ENCODE results near the gene RAD9B. TPM values are rescaled to one million over a fixed set of nuclear protein-coding genes. Genes with fewer than 3 reads are reported as not detected.
"Not testable (repeated sequence)": the region's sequence is repeated elsewhere in the genome, so short reads cannot be mapped to it uniquely, and the experiment has no call there.

RAD9B gene
- polyA plus RNA-seq: 1 to 10 TPM in 1 of 3 donors, under 1 TPM in 1, not detected in 1; 0.93 to 1.0 TPM

DNA sequence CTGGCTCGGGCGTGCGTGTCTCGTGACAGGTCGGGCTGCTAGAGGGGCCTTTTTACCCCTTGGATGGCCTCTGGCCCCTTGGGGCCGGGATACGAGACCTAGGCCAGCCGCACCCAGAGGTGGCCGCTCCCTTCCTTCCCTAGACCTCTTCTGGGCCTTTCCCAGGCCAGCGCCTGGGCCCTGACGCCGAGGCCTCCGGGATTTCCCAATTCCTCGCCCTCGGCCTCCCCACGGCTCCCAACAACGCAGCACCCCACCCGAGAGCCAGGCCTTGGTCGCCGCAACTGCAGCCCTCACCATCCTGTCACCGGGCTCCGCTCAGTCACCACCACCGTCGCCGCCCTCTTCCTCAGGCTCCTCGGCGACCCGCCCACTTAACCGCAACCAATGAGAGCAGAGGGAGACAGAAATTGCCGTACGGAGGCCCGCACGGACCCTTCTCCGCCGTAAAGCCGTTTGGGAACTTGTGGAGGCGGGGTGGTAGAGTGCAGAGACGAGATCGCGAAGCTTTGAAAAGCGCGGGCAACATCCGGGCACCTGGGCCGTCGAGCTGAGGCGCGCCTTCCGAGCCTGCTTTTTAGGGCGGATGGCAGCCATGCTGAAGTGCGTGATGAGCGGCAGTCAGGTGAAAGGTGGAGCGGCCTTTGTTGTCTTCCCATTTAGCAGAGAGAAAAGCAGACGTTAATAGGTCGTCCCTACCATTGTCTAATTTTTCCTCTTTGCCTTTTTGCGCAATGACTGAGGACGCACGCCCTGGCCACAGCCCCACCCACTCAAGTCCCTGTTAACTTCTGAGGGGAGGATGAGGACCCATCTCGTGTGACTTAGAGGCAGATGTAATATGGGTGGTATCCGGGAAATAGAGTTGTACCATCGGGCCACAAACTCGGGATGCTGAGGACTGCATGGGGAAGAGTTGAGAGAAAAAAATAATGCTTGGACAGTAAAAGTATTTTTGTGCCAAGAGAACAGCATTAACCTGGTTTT is at the start of gene RAD9B, which contains the start of gene VPS29:
TSS of gene RAD9B (plus strand) at position 580 of the 987 bp plus-strand sequence. CDS start at position 587, 7 bp downstream.
TSS of gene VPS29 (minus strand) at position 360 of the 987 bp plus-strand sequence. CDS start at position 300, 60 bp downstream.
- peak within 1 kb of the TSS; percentile 93 to 98 (median 98) for H3K4me3 Mint-ChIP-seq
- H3K36me3 Mint-ChIP-seq: no peaks in the 10 kb centered on the region
- peaks cover 13 to 14% (median 14%) of the 10 kb centered on the region in 3 donors for H3K27me3 Mint-ChIP-seq (ENCODE audit: low read depth in 3 of 3)
- peak; percentile 99 to 100 (median 99) for DNase-seq
- no peaks in the 10 kb centered on the region for H3K9me3 Mint-ChIP-seq
- H3K4me1 Mint-ChIP-seq: peaks cover 36 to 45% of the 10 kb centered on the region in 2 donors
- peak within 1 kb of the TSS; percentile 90 to 99 (median 96) for H3K27ac Mint-ChIP-seq

DNA sequence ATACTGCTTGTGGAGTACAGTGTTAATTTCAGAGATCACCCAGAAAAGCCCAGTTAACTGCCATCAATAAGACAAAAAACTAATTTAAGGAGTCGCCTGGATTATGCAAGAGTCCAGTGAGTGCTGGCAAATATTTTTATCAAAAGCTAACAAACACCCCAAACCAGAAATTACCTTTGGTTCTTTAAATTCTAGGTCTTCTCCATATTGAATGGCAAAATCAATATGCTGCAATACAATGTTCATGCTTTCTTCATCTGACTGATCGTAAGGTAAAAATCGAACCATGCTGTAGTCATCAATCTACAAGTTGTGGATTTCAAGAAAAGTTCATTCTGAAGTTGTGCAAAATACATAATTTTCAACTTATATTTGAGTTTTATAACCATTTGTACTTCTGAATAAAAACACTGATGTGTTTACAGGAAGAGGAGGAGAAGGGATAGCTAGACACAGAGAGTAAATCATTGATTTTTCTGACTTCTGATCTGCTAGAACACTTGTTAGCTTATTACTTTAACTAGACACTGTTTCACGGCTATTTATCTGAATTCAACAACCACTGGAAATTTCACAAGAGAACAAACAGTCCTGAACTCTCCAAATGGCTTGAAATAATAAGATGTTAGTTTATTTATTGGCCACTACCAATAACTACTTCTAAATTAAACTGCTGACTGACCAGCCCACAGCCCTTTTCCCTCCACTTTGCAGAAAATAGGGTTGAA is 48.4 kb upstream of the RAD9B start:
- peaks cover under 1 to 14% (median 12%) of the 10 kb centered on the region in 3 donors for H3K36me3 Mint-ChIP-seq
- no peak overlapping the region for H3K27ac Mint-ChIP-seq
- no peak for DNase-seq
- no peak overlapping the region for H3K4me3 Mint-ChIP-seq
- peaks cover 20 to 27% of the 10 kb centered on the region in 2 donors for H3K4me1 Mint-ChIP-seq
- no peaks in the 10 kb centered on the region for H3K9me3 Mint-ChIP-seq
- peaks cover 0 to 21% (median 8%) of the 10 kb centered on the region in 3 donors for H3K27me3 Mint-ChIP-seq (ENCODE audit: low read depth in 3 of 3)

GRCh38 chr12:110458756-110459155 is 43.4 kb upstream of the RAD9B start:
- no peaks in the 10 kb centered on the region for H3K9me3 Mint-ChIP-seq
- no peaks in the 10 kb centered on the region for H3K27me3 Mint-ChIP-seq (ENCODE audit: low read depth in 3 of 3)
- peaks cover 2 to 4% of the 10 kb centered on the region in 2 donors for H3K4me1 Mint-ChIP-seq
- no peak overlapping the region for H3K27ac Mint-ChIP-seq
- H3K36me3 Mint-ChIP-seq: peaks cover 8 to 15% (median 11%) of the 10 kb centered on the region in 3 donors
- H3K4me3 Mint-ChIP-seq: no peak overlapping the region
- DNase-seq: no peak

GRCh38 chr12:110461189-110461588 is 40.9 kb upstream of the RAD9B start:
- H3K36me3 Mint-ChIP-seq: peaks cover 11 to 13% (median 12%) of the 10 kb centered on the region in 3 donors
- peaks cover 8 to 11% of the 10 kb centered on the region in 2 donors for H3K4me1 Mint-ChIP-seq
- H3K27ac Mint-ChIP-seq; H3K27me3 Mint-ChIP-seq (ENCODE audit: low read depth in 3 of 3); DNase-seq; H3K9me3 Mint-ChIP-seq; H3K4me3 Mint-ChIP-seq: not testable (repeated sequence)

- Mint-ChIP-seq H3K4me3 (no peak overlapping the region), H3K36me3 (peaks cover 6 to 7% (median 6%) of the 10 kb centered on the region in 3 donors), H3K9me3 (no peaks in the 10 kb centered on the region), H3K4me1 (peaks cover 37 to 41% of the 10 kb centered on the region in 2 donors), H3K27me3 (ENCODE audit: low read depth in 3 of 3) (peaks cover 9 to 16% (median 11%) of the 10 kb centered on the region in 3 donors), H3K27ac (no peak overlapping the region)
- no peak for DNase-seq
Measured at GRCh38 chr12:110465024-110465423, 37.1 kb upstream of the RAD9B start.

DNA sequence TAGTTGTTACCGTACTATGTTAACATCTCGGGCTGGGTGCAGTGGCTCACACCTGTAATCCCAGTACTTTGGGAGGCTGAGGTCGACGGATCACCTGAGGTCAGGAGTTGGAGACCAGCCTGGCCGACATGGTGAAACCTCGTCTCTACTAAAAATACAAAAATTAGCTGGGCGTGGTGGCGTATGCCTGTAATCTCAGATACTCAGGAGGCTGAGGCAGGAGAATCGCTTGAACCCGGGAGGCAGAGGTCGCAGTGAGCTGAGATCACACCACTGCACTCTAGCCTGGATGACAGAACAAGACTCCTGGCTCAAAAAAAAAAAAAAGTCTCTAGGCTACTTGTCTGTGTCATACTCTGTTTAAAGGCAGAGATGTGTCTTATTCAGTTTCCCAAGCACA is 36.4 kb upstream of the RAD9B start:
- Mint-ChIP-seq H3K27me3 (ENCODE audit: low read depth in 3 of 3) (peaks cover 9 to 16% (median 11%) of the 10 kb centered on the region in 3 donors), H3K4me1 (peaks cover 37 to 42% of the 10 kb centered on the region in 2 donors)
- H3K4me3 Mint-ChIP-seq, H3K36me3 Mint-ChIP-seq, DNase-seq, H3K27ac Mint-ChIP-seq, H3K9me3 Mint-ChIP-seq: not testable (repeated sequence)

DNA sequence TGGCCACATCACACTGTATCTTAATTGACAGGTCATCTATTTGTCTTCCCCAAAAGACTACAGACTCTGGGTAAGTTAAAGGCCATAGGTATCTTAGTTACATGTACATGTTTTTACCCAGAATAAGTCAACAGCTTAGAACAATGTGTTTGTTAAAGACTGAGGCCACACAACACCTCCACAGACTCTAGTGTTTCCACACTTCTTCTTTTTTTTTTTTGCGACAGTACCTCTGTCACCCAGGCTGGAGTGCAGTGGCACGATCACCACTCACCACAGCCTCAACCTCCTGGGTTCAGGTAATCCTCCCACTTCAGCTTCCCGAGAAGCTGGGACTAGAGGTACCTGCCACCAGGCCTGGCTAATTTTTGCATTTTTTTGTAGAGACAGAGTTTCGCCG is 35.3 kb upstream of the RAD9B start:
- H3K4me3 Mint-ChIP-seq: peak overlapping the region; percentile 18 to 42 (median 23)
- H3K4me1 Mint-ChIP-seq: peaks cover 37 to 42% of the 10 kb centered on the region in 2 donors
- H3K9me3 Mint-ChIP-seq: no peaks in the 10 kb centered on the region
- H3K27me3 Mint-ChIP-seq (ENCODE audit: low read depth in 3 of 3): peaks cover 9 to 16% (median 11%) of the 10 kb centered on the region in 3 donors
- no peak overlapping the region for H3K27ac Mint-ChIP-seq
- no peak for DNase-seq
- H3K36me3 Mint-ChIP-seq: peaks cover 3 to 7% (median 4%) of the 10 kb centered on the region in 3 donors

- H3K9me3 Mint-ChIP-seq: no peaks in the 10 kb centered on the region
- H3K27ac Mint-ChIP-seq: peak overlapping the region; percentile 87 to 95 (median 94)
- H3K36me3 Mint-ChIP-seq: peaks cover 3 to 4% (median 3%) of the 10 kb centered on the region in 3 donors
- peak overlapping the region; percentile 93 to 100 (median 100) for H3K4me3 Mint-ChIP-seq
- no peak for DNase-seq
- H3K27me3 Mint-ChIP-seq (ENCODE audit: low read depth in 3 of 3): peaks cover 9 to 16% (median 11%) of the 10 kb centered on the region in 3 donors
- H3K4me1 Mint-ChIP-seq: peaks cover 35 to 38% of the 10 kb centered on the region in 2 donors
Measured at GRCh38 chr12:110467847-110468213, 34.3 kb upstream of the RAD9B start.

DNA sequence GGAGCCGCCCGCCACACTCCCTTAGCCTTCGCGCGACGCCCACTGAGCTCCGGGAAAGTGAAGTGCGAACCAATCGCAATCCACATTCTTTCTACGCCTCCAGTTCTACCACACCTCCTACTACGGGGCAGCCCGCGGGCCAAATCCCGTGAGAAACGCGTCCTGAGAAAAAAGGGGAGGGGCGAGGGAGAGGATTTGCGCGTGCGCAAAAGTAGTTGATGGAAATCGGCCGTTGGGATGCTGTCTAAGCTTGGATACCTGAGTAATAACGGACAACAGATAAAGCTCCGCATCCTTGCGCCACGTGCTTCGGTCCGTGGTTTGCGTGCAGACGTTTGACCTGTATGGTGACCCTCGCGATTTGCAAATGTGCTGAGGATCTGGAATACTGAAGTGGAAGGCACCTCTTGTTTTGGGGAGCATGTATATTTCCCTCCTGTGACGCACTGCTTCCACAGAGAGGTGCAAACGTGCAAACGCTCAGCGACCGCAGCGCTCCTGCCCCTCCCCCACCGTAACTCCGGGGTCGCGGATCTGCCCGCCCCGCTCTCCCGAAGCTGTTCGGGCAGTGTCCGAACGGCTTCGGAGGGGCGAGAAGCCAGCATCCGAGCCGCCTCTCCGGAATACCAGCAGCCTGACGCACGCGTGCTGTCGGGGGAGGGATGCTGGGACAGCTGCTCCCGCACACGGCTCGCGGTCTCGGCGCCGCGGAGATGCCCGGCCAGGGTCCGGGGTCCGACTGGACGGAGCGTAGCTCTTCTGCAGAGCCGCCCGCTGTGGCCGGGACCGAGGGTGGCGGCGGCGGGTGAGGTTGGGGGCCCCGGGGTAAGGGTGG is 33.7 kb upstream of the RAD9B start, which contains the start of the genes FAM216A and GPN3:
TSS of gene FAM216A (plus strand) at position 632 of the 835 bp plus-strand sequence. CDS start at position 663, 31 bp downstream.
TSS of gene GPN3 (minus strand) at position 44 of the 835 bp plus-strand sequence. CDS start 54 bp downstream, outside the sequence.
- Mint-ChIP-seq H3K27me3 (ENCODE audit: low read depth in 3 of 3) (peaks cover 9 to 16% (median 11%) of the 10 kb centered on the region in 3 donors), H3K4me1 (peaks cover 35 to 38% of the 10 kb centered on the region in 2 donors), H3K4me3 (peak within 1 kb of the TSS; percentile 93 to 100 (median 100)), H3K36me3 (peaks cover 3 to 4% (median 3%) of the 10 kb centered on the region in 3 donors), H3K9me3 (no peaks in the 10 kb centered on the region), H3K27ac (peak within 1 kb of the TSS; percentile 90 to 95 (median 94))
- peak; percentile 95 to 97 (median 96) for DNase-seq

GRCh38 chr12:110475426-110475825 is 26.7 kb upstream of the RAD9B start:
- H3K27me3 Mint-ChIP-seq (ENCODE audit: low read depth in 3 of 3): no peaks in the 10 kb centered on the region
- no peaks in the 10 kb centered on the region for H3K9me3 Mint-ChIP-seq
- H3K27ac Mint-ChIP-seq: no peak overlapping the region
- peaks cover 0 to 4% of the 10 kb centered on the region in 2 donors for H3K4me1 Mint-ChIP-seq
- H3K4me3 Mint-ChIP-seq: no peak overlapping the region
- DNase-seq: no peak
- no peaks in the 10 kb centered on the region for H3K36me3 Mint-ChIP-seq

GRCh38 chr12:110498984-110499706 is 3.0 kb upstream of the RAD9B start:
- Mint-ChIP-seq H3K9me3 (no peaks in the 10 kb centered on the region), H3K4me1 (peaks cover 36 to 45% of the 10 kb centered on the region in 2 donors), H3K36me3 (peaks cover 0 to 11% (median 11%) of the 10 kb centered on the region in 3 donors), H3K4me3 (peak overlapping the region; percentile 28 to 66 (median 50)), H3K27me3 (ENCODE audit: low read depth in 3 of 3) (peaks cover 13 to 14% (median 14%) of the 10 kb centered on the region in 3 donors), H3K27ac (peak overlapping the region in 5 of 6 donors; percentile 61 to 79 (median 71))
- no peak for DNase-seq

- peaks cover 0 to under 1% (median 0%) of the 10 kb centered on the region in 3 donors for H3K36me3 Mint-ChIP-seq
- peaks cover 36 to 45% of the 10 kb centered on the region in 2 donors for H3K4me1 Mint-ChIP-seq
- H3K27me3 Mint-ChIP-seq (ENCODE audit: low read depth in 3 of 3): peaks cover 13 to 14% (median 14%) of the 10 kb centered on the region in 3 donors
- peak overlapping the region; percentile 90 to 99 (median 96) for H3K27ac Mint-ChIP-seq
- peak overlapping the region; percentile 93 to 98 (median 98) for H3K4me3 Mint-ChIP-seq
- no peak for DNase-seq
- no peaks in the 10 kb centered on the region for H3K9me3 Mint-ChIP-seq
Measured at GRCh38 chr12:110501399-110501751, 756 bp upstream of the RAD9B start.

Measured in immature natural killer cell (primary cell).